ENCODE data around the gene PRPF8. TPM values are rescaled to one million over a fixed set of nuclear protein-coding genes. Genes with fewer than 3 reads are reported as not detected.

PRPF8 gene
- total and polyA plus RNA-seq, 2 of the 13 experiments (the other 11 are each of a cell fraction or from before 2014, with no cell fraction given), result 112 to 179 TPM

DNA sequence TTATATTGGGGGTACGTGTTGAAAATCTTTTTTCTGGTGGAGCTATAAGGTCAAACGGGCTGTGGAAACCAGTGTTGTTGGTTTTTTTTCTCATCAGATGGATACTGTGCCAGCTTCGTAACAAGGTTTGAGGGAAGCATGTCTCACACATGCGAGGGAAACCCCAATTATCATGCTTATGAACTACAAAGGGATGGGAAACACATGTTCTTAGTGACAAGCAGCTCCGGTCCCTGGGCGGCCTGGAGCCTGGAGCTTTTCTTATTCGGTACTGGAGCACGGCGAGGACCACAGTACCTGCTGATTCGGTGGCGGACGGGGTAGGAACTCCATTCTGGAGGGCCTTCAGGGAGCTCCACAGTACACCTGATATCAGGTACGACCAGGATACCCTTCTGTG, 68.6 kb downstream of the PRPF8 start (continued):
- TF ChIP-seq, protein P1, sequence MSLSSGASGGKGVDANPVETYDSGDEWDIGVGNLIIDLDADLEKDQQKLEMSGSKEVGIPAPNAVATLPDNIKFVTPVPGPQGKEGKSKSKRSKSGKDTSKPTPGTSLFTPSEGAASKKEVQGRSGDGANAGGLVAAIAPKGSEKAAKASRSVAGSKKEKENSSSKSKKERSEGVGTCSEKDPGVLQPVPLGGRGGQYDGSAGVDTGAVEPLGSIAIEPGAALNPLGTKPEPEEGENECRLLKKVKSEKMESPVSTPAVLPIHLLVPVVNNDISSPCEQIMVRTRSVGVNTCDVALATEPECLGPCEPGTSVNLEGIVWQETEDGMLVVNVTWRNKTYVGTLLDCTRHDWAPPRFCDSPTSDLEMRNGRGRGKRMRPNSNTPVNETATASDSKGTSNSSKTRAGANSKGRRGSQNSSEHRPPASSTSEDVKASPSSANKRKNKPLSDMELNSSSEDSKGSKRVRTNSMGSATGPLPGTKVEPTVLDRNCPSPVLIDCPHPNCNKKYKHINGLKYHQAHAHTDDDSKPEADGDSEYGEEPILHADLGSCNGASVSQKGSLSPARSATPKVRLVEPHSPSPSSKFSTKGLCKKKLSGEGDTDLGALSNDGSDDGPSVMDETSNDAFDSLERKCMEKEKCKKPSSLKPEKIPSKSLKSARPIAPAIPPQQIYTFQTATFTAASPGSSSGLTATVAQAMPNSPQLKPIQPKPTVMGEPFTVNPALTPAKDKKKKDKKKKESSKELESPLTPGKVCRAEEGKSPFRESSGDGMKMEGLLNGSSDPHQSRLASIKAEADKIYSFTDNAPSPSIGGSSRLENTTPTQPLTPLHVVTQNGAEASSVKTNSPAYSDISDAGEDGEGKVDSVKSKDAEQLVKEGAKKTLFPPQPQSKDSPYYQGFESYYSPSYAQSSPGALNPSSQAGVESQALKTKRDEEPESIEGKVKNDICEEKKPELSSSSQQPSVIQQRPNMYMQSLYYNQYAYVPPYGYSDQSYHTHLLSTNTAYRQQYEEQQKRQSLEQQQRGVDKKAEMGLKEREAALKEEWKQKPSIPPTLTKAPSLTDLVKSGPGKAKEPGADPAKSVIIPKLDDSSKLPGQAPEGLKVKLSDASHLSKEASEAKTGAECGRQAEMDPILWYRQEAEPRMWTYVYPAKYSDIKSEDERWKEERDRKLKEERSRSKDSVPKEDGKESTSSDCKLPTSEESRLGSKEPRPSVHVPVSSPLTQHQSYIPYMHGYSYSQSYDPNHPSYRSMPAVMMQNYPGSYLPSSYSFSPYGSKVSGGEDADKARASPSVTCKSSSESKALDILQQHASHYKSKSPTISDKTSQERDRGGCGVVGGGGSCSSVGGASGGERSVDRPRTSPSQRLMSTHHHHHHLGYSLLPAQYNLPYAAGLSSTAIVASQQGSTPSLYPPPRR (CRISPR knock-in tag; IDR thresholded peaks at IDR 0.05; ENCODE audit: borderline replicate concordance), result no peak
- TF ChIP-seq NCOA5 (CRISPR knock-in tag; IDR thresholded peaks at IDR 0.05) (no peak), TOPORS (CRISPR knock-in tag; IDR thresholded peaks at IDR 0.05) (no peak), TAF1 (CRISPR knock-in tag; IDR thresholded peaks at IDR 0.05) (no peak)
- TF ChIP-seq, protein P2, sequence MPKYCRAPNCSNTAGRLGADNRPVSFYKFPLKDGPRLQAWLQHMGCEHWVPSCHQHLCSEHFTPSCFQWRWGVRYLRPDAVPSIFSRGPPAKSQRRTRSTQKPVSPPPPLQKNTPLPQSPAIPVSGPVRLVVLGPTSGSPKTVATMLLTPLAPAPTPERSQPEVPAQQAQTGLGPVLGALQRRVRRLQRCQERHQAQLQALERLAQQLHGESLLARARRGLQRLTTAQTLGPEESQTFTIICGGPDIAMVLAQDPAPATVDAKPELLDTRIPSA (CRISPR knock-in tag; IDR thresholded peaks at IDR 0.05; ENCODE audit: borderline replicate concordance), result no peak

DNA sequence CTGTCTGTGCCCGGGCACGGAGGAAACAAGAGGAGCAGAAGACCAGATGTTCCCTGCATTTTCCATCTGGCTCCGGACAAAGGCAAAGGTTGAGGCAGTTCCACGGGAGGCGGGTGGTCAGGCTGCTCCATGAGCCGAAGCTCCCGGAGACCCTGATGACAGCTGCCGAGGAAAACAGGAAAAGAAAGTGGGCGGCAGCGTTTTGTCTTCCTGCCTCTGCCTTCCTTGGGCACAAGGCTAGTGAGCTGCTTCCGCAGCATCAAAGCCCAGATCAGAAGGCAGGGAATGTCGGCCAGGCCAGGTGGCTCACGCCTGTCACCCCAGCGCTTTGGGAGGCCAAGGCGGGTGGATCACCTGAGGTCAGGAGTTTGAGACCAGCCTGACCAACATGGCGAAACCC, 72.3 kb downstream of the PRPF8 start:
- Histone ChIP-seq H3K4me3 (replicated peaks in 1 of 3; ENCODE audit: insufficient read depth in 1 of 3, low read depth in 2 of 3, low read length in 3 of 3) (no peak overlapping the region), H3K4me2 (ENCODE audit: low read depth, low read length) (no peak overlapping the region), H3K79me2 (ENCODE audit: insufficient read depth, low read length) (no peaks in the 10 kb centered on the region), H3K36me3 (replicated peaks in 1 of 2; ENCODE audit: control insufficient read depth in 1 of 2, insufficient read depth in 2 of 2, low read length in 2 of 2) (peaks cover 0 to 1% of the 10 kb centered on the region in 2 experiments; a peak in 2 of 5 replicates), H4K20me1 (ENCODE audit: insufficient read depth, low read length) (no peaks in the 10 kb centered on the region), H3K27me3 (ENCODE audit: control insufficient read depth in 1 of 2, insufficient read depth in 2 of 2, low read length in 2 of 2) (no peaks in the 10 kb centered on the region), H3K9me3 (ENCODE audit: low read length) (no peaks in the 10 kb centered on the region), H2AFZ (ENCODE audit: low read length) (no peak overlapping the region), H3K4me1 (ENCODE audit: insufficient read depth, low read length) (peaks cover 23% of the 10 kb centered on the region), H3K9ac (ENCODE audit: insufficient read depth, low read depth, low read length) (no peak overlapping the region), H3K27ac (ENCODE audit: extremely low read length, insufficient read depth, low read length) (no peak overlapping the region)
- CTCF ChIA-PET (ENCODE audit: low intra/inter-chr PET ratio, low total read pairs), result no interaction called here
- BruUV-seq (replicated peaks), result no TSS peak
- DNase-seq (ENCODE audit: low spot score), result no peak
- ATAC-seq, result no peak
- intact Hi-C loops (cut with micrococcal nuclease; ENCODE audit: unreplicated experiment) (loop anchor here (5.0 kb wide), 1 partner anchor 460 kb away; no protein-coding TSS in a partner anchor), in situ Hi-C loops (cut with HindIII; ENCODE audit: extremely low pct_ligation_motif_present, low pct_unique_long_range_greater_than_20kb) (no loop called here)
- no peak for FAIRE-seq
- WGBS (ENCODE audit: low lambda C conversion rate), result 98% methylated on average over 13 of the region's 16 CpGs
- POLR2A ChIA-PET, result interaction anchor here (1.2 kb wide), 1 partner anchor 15 kb away, joined by 3 read pairs; no protein-coding TSS in a partner anchor
- TF ChIP-seq STAT5B (CRISPR knock-in tag; IDR thresholded peaks at IDR 0.05), result no peak
- TF ChIP-seq MIXL1 (CRISPR knock-in tag; IDR thresholded peaks at IDR 0.05), result no peak
- TF ChIP-seq ZNF12 (CRISPR knock-in tag; IDR thresholded peaks at IDR 0.05), result no peak
- TF ChIP-seq, protein P3, sequence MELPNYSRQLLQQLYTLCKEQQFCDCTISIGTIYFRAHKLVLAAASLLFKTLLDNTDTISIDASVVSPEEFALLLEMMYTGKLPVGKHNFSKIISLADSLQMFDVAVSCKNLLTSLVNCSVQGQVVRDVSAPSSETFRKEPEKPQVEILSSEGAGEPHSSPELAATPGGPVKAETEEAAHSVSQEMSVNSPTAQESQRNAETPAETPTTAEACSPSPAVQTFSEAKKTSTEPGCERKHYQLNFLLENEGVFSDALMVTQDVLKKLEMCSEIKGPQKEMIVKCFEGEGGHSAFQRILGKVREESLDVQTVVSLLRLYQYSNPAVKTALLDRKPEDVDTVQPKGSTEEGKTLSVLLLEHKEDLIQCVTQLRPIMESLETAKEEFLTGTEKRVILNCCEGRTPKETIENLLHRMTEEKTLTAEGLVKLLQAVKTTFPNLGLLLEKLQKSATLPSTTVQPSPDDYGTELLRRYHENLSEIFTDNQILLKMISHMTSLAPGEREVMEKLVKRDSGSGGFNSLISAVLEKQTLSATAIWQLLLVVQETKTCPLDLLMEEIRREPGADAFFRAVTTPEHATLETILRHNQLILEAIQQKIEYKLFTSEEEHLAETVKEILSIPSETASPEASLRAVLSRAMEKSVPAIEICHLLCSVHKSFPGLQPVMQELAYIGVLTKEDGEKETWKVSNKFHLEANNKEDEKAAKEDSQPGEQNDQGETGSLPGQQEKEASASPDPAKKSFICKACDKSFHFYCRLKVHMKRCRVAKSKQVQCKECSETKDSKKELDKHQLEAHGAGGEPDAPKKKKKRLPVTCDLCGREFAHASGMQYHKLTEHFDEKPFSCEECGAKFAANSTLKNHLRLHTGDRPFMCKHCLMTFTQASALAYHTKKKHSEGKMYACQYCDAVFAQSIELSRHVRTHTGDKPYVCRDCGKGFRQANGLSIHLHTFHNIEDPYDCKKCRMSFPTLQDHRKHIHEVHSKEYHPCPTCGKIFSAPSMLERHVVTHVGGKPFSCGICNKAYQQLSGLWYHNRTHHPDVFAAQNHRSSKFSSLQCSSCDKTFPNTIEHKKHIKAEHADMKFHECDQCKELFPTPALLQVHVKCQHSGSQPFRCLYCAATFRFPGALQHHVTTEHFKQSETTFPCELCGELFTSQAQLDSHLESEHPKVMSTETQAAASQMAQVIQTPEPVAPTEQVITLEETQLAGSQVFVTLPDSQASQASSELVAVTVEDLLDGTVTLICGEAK (IDR thresholded peaks at IDR 0.05), result no peak
- TF ChIP-seq, protein P3 (CRISPR knock-in tag; IDR thresholded peaks at IDR 0.05), result no peak
